Fibroblast of upper back skin (primary cell): ENCODE results near the gene DENND6A.
"Not testable (repeated sequence)": the region's sequence is repeated elsewhere in the genome, so short reads cannot be mapped to it uniquely, and the experiment has no call there.

Experiments used
- DNase-seq: peaks from one replicate; pipeline ENCODE4 v3.0.0-alpha.2; 2013

Gene DENND6A

DNA sequence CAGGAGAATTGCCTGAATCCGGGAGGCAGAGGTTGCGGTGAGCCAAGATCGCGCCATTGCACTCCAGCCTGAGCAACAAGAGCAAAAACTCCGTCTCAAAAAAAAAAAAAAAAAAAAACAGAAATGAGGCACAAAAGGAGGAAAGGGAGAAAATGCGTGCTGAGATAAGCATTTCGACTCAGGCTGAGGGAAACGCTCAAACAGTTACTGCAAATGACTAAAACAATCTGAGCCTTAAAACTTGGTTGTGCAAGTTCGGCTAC lies 813 bp downstream of the DENND6A start:
- DNase-seq = not testable (repeated sequence)

DNA sequence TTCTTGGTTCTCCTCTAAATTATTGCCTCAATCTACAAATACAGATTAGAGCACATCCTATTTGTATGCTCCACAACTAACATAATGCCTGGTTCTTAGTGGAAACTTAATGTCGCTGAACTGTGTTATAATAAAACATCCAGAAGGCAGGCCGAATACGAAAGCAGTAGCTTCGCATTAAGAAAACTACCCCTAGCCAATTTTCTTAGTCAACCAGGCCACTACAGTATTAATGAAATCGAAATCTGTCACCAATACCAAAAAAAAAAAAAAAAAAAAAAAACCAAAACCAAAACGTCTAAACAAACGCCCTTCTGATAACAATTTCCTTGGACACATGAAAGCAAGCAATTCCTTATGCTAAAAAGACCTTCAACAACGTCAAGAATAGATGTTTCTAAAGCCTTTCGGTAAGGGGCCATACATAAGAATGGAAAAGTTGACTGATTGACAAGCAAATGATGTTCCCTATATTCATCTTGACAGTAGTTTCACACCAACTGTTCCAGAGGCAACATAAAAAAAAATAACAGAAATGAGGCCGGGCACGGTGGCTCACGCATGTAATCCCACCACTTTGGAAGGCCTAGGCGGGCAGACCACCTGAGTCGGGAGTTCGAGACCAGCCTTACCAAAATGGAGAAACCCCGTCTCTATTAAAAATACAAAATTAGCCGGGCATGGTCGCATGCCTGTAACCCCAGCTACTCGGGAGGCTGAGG lies 1.3 kb downstream of the DENND6A start:
- DNase-seq = no peak

DNA sequence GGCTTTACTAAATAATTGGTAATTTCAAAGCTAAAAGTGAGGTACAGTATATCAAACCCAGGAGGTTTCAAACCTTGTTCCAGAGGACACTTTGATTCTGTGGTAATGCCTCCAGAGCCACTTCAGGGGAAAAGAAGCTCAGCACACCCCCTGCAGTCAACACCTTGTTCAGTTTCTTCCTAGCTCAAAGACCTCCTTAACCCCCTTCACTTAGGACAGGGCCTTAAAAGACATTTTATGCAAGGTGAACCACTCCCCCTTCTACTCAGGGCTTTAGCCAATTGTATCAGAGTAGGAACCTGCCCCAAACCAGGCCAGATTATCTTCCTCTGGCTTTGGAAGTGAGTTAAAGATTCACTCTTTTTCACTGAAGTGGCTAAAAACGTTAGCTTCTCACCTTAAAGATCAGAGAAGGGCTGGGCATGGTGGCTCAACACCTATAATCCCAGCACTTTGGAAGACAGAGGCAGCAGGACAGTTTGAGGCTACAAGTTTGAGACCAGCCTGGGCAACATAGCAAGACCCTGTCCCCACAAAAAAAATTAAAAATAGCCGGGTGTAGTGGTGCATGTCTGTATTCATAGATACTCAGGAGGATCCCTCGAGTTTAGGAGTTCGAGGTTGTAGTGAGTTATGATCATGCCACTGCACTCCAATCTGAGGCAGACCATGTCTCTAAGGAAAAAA lies 3.4 kb downstream of the DENND6A start:
- DNase-seq = no peak

DNA sequence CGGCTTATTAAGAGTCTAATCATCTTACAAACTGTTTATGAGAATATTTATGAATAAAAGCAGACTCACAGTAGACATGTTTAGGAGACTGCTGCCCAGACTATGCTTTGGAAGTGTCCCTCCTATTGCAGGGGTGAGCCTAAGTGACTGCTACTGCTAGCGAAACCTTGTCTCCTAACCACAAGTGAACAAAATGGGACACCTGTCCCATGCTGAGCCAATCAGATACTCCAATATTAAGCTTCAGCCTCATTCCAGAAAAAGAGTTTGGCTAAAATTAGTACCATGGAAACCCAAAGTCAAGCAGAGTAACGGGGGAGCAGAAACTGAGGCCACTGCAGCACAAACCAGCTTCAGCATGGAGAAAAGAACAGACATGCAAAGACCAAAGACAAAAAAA lies 4.6 kb downstream of the DENND6A start:
- DNase-seq = no peak

DNA sequence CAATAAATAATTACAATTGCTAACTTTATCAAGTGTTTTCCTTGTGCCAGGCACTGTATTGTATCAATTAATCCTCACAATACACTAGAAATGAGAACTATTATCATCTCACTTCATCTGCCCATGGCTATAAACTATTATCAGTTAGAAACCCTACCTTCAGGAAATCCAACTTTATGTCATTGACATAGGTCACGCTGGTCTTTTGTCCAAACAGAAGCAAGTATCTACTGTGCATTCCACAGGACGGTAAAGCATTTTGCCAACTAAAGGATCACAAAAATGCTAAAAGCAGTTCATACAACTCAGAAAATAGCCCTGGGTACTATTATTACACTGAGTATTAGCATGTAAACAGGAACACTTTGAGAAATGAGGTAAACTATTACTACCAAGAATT lies 9.6 kb downstream of the DENND6A start:
- no peak for DNase-seq

DNA sequence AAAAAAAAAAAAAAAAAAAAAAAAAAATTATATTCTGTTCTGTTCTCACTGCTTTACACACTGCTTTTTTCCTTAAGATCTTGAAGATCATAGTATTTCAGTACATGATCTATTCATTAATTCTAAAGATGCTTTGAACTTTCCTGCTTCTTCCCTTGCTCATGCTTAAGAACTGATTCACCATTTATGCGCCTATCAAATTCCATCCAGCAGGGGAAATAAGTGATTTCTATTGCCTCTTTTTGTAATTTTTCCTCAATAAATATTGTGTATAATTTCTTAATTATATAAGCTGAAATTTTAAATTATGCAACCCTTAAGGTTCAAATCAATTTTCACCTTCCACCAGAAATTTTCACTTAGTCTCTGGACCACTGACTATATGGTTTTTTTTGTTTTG lies 10.6 kb downstream of the DENND6A start:
- peak; percentile 47 for DNase-seq

DNA sequence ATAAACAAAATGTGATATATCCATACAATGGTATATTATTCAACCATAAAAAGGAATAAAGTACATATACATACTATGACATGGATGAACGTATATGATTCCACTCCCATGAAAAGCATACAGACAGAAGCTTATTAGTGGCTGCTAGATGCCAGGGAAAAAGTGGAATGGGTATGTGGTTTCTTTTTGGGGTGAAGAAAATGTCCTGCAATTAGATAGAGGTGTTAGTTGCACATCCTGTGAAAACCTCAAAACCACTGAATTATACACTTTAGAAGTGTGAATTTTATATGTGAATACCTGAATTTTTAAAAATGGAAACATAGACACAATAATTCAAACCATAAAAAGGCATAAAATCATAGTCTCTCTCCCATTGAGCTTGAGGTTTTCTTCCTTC lies 11.2 kb downstream of the DENND6A start:
- DNase-seq = no peak

DNA sequence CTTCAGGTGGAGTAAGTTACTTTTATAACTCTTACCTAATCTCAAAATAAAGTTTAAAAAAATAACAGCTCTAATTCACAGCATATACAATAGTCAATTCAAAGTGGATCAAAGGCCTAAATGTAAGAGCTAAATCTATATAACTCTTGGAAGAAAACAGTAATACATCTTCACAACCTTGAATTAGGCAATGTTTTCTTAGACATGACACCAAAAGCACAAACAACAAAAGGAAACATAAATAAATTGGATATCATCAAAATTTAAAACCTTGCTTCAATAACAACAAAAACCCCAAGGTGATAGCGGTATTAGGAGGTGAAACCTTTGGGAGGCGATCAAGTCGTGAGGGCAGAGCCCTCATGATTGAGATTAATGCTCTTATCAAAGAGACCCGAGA lies 12.8 kb downstream of the DENND6A start:
- DNase-seq = no peak

DNA sequence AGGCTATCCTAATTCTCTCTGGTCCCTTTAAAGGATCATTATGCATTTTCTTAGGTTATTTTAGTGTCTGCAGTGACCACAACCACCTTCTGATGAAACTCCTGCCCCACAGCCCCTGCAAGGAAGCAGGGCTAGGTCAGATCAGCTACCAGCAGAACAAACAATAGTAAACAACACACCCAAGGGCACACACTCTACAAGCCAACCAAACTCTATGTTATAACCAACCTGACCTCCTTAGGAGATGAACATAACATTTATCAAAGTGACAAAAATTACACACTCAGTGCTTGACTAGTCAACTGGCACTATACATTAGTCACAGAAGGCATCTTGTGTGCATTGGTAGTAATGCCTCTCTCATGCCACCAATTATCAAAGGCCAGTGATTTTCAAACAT lies 17.3 kb downstream of the DENND6A start:
- DNase-seq = no peak

DNA sequence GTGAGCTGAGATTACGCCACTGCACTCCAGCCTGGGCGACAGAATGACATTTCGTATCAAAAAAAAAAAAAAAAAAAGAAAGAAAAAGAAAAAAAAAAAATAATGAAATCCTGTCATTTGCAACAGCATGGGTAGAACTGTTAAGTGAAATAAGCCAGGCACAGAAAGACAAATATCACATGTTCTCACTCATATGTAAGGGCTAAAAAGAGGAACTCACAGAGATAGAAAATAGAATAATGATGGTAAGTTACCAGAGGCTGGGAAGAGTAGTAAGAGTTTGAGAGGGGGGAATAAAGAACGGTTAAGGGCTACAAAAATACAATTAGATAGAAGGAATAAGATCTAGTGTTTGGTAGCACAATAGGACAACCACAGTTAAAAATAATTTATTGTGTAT lies 19.7 kb downstream of the DENND6A start:
- DNase-seq = no peak

DNA sequence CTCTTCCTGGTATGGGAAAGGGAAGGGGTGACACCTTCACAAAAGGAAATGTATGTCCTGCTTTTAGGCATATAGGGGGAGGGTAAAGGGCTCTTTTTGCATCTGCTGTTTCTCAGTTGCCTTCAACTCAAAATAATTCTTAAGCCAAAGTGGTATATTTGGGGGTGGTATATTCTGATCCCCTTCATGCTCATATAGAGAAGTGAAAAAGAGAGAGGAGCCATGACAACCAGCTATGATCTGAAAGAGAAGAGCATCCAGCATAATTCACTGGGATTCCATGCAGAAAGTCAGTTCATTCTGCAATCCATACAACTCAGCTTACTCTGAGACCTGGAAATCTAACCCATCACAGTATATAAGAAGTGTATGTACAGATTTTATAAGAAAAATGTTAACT lies 22.3 kb downstream of the DENND6A start:
- DNase-seq = no peak

DNA sequence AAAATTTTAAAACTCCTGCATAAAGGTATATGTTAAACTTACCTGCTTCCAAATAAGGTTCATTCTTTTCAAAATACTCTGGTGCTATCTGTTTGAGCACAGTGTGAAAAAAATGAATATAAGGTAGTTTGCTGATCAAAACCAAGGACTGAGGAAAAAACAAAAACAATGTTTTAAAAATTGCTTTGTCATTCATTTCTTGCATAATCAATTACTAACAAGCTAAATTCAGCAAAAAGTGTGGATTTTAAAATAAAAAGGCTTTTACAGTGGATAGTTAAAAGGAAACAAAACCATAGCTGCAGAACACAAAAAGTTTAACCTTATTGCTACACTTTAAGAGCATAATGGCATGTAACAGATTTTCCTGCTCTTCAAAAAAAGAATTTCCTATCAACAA lies 31.5 kb downstream of the DENND6A start:
- DNase-seq = no peak

DNA sequence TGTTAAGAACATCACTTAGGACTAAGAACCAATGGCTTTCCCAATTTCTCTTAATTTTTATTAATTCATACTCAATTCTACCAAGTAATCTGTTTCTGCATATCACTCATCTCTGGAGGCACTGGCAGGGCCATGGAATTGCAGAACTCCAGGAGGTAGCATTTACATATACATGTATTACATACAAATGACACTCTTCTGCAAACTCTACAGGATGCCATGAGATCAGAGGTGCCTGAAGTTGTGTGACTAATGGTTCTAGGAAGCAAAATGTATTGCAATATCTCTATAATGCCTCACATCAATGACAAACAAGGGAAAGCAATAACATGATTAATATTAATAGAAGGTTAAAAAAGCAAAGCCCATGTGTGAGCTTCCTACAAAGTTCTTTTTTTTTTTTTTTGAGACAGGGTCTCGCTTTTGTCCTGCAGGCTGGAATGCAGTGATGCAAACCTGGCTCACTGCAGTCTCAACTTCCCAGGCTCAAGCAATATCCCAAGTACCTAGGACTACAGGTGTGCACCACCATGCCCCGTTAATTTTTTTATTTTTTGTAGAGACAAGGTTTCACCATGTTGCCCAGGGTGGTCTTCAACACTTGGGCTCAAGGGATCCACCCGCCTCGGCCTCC lies 33.0 kb downstream of the DENND6A start:
- DNase-seq = no peak

DNA sequence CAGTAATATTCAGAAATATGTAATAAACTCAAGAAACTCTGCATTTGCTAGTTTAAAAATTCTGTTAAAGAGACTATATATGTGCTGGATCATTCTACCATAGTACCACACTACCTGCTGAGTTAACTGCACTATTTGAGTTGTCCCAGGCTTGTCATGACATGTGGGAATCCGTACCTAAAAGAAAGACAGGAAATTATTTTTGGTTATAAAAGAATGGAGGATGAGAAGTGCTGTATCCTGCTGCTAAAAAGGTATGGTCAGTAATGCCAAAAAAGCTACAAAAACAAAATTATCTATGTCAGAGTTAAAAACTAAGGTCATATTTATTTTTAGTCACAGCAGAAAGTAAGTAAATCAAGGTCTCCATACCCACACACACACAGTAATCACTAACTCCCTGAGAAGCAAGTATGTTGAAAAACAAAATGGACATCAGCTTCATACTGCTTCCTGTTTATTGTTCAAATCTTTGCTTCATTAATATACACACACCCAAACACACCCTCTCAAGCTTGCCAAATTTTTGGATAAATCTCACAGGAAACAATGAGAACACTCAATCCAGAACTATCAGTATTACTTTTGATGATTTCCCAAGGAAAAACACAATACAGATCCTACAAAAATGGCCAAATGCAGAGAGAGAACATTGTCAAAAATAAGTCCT lies 33.7 kb downstream of the DENND6A start:
- DNase-seq = no peak

DNA sequence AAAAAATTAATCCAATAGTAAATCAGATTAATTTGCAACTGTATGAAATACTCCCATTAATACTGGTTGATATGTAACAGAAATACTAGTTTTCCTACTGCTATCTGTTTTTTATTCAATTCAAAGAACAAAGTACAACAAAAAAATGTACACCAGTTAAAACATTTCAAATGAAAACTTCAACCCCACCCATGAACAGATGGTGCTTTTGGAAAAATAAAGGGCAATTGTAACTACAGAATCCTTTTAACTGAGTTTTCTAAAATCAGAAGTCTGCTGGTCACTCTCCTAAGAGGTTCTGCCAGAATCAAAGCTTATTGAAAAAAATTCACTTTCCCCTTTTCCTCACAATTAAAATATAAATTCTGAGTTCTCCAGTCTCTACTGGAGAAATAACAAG lies 34.3 kb downstream of the DENND6A start:
- no peak for DNase-seq

DNA sequence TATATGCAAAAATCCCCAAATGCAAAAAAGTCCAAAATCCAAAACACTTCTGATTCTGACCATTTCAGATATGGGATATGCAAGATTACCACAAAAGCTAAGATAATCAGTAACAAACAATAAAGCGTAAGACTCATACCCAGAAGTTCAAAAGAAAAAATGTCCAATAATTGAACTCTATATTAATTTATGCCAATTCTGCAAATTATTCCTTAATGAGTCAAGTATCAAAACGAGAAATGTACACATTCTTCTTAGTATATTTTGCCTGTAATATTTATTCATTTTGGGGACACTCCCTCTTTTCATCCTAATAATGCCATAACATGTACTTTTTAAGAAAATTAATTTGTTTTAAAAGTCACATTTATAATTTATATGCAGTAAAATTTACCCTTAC lies 37.1 kb downstream of the DENND6A start:
- DNase-seq = no peak

DNA sequence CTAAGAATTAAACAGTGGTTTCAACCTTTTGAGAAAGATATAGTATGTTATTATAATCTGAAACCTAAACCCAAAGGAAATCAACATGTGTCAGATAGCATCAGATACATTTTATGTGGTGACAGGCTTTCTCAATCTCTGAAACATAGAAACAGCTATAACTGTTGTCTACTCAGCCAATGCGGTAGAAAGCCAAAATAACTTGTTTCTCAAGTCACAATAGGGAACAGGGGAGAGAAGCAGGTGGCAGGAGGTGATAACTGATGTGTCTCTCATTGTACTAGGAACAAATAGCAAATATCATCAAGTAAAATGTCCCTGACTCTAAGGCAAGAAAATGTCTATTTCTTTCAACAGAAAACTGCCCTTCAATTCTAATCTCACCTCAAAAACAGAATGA lies 38.6 kb downstream of the DENND6A start:
- DNase-seq = no peak

DNA sequence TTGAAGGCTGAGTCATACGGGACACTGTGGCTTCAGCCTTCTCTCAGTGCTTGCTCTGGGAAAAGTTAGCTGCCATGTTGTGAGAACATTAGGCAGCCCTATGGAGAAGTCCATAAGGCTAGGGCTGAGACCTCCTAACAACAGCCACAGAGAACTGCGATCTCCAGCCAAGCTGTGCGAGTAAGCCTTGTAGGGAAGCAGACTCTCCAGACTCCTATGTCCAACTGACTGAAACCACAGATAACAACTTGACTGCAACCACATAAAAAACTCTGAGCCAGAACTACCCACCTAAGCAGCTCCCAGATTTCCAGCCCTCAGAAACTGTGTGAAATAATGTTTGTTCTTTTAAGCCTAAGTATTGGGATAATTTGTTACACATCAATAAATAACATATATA lies 40.7 kb downstream of the DENND6A start:
- DNase-seq = peak; percentile 0

DNA sequence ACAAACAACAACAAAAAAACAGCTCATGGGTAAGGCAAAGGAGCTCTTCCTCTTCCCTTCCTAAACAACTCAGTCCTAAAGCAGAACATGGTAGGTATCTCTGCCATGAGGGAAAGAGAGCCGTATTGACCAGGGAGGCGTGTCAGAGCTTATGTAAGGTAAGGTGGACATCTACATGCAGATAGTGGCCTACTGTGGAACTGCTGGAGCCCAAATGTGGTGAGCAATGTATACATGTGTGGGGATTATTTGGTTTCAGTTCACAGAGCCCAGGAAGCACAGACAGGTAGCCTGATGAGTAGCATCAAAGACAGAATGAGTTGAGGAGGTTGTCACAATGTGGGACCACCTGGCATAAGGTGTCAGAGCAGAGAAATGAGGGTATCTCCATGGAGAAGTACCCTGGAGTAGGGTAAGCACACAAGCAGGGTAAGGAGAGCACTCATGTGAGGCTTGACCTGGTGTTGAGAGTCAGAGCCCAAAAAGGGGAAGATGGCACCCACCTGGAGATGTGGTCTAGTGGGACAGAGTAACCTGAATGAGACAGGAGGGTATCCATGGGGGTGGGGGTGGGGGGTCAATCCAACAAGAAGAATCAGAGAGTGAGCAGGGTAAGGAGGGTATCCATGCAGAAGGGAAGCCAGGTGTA lies 45.5 kb downstream of the DENND6A start:
- DNase-seq = no peak

DNA sequence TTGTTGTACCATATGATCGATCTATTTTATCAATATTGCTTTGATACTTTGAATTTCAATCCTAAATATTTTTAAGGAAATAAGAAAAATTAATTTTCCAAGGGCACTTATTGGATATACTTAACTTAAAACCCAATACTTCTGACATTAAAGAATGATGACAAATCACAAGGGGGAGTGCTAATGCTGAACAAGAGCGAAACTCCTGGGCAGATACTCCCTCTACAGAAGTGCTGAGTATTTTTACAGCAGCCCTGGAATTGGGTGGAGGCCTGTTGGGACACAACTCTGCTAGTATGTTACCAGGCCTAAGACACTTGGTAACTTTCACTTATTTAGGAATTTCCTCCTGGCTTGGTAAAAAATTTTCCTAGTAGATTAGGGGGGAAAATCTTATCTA lies 46.2 kb downstream of the DENND6A start:
- peak; percentile 37 for DNase-seq

DNA sequence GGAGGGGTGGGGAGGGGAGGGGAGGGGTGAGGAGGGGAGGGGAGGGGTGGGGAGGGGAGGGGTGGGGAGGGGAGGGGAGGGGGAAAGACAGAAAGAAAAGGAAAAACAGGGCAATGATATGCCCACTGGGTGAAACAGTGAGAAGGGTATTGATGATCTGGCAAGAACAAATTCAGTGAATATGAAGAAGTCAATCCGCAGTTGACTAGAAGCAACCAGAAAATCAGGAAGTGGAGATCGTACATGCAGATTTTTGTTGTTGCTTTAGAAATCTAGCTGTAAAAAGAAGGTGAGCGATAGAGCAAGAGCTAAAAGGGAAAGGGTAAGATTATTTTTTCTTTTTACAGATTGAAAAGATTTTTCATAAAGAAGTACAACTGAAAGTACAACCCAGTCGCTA lies 48.1 kb downstream of the DENND6A start:
- DNase-seq = no peak

DNA sequence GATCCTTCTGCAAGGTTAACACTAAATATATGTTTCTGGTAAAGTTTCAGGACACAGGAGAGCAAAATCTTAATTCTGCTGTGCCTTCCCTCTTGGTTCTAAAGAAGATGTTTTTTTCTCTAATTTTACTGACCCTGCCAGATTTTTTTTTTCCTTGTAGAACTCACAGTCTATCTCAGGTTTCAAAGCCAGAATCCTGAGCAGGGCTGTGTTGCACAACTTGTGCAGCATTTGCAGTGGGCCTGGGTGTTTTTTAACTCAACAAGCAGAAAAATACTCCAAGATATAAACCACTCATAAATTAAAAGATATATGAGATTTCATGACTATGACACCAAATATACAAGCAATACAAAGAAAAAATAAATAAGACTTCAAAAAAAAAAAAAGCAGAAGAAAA lies 55.5 kb downstream of the DENND6A start:
- DNase-seq = no peak

DNA sequence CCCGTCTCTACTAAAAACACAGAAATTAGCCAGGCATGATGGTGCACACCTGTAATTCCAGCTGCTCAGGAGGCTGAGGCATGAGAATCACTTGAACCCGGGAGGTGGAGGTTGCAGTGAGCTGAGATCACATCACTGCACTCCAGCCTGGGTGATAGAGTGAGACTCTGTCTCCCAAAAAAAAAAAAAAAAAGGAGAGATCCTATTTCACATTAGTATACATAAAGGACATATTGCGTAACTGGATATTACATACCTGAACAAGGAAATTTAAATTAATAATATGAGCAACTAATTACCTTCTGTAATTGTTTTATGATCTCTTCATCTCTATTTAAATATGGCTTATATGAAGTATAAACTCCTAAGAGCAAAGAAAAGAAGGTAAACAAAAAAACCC lies 58.6 kb downstream of the DENND6A start:
- not testable (repeated sequence) for DNase-seq

DNA sequence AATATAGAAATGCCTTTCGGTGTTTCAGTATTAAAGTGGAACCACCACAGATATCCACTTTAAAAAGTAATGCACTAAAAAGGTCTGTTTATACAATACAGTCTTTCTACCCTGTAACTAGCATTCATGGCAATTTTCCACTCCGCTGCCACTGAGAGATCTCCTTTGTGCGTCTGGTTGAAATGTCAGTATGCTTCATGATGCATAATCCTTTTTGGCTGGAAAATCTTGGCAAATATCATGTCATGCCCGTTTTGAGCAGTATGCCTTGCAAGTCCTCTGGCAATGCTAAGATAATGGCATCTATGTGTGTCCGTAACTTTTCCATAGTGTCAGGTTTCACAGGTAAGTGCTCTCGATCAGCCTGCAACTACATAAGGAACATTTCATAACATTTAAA lies 64.9 kb downstream of the DENND6A start:
- DNase-seq = no peak
